Measurements from ENCODE around the gene ADARB1. TPM values are rescaled to one million over a fixed set of nuclear protein-coding genes. Genes with fewer than 3 reads are reported as not detected.

ADARB1 gene
- total and polyA plus RNA-seq, 2 donors (not counting 1 experiment from before 2014, with no cell fraction given), result 17.1 to 33.3 TPM

DNA sequence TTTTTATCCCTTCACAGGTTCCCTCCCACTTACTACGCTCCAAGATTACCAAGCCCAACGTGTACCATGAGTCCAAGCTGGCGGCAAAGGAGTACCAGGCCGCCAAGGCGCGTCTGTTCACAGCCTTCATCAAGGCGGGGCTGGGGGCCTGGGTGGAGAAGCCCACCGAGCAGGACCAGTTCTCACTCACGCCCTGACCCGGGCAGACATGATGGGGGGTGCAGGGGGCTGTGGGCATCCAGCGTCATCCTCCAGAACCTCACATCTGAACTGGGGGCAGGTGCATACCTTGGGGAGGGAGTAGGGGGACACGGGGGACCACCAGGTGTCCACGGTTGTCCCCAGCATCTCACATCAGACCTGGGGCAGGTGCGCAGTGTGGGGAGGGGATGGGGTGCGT lies 147.6 kb downstream of the ADARB1 start:
- H4K20me1 ChIP-seq (ENCODE audit: control insufficient read depth, insufficient read depth, low read length, poor library complexity, severe bottlenecking), result no peaks in the 10 kb centered on the region
- no peak overlapping the region for H2AFZ ChIP-seq (ENCODE audit: insufficient read depth, low read depth, low read length, poor library complexity, severe bottlenecking)
- intact Hi-C loops (cut with micrococcal nuclease), result no loop called here
- H3K79me2 ChIP-seq (ENCODE audit: control insufficient read depth, insufficient read depth, low read length), result no peaks in the 10 kb centered on the region
- WGBS (ENCODE audit: insufficient coverage), result 96% methylated on average over 9 of the region's 15 CpGs
- CTCF ChIA-PET, result no interaction called here
- no peak overlapping the region for H3K27ac ChIP-seq (ENCODE audit: low read length in 2 of 2)
- ATAC-seq (ENCODE audit: low read depth) (no peak), DNase-seq (no peak)
- H3K4me3 ChIP-seq (ENCODE audit: control extremely low read depth in 1 of 5, extremely low read depth in 1 of 5, insufficient read depth in 1 of 5, low read depth in 2 of 5, low read length in 4 of 5), result no peak overlapping the region
- TF ChIP-seq, protein P1, sequence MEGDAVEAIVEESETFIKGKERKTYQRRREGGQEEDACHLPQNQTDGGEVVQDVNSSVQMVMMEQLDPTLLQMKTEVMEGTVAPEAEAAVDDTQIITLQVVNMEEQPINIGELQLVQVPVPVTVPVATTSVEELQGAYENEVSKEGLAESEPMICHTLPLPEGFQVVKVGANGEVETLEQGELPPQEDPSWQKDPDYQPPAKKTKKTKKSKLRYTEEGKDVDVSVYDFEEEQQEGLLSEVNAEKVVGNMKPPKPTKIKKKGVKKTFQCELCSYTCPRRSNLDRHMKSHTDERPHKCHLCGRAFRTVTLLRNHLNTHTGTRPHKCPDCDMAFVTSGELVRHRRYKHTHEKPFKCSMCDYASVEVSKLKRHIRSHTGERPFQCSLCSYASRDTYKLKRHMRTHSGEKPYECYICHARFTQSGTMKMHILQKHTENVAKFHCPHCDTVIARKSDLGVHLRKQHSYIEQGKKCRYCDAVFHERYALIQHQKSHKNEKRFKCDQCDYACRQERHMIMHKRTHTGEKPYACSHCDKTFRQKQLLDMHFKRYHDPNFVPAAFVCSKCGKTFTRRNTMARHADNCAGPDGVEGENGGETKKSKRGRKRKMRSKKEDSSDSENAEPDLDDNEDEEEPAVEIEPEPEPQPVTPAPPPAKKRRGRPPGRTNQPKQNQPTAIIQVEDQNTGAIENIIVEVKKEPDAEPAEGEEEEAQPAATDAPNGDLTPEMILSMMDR (IDR thresholded peaks at IDR 0.05), result no peak
- no peak overlapping the region for H3K4me2 ChIP-seq (replicated peaks; ENCODE audit: low read depth, low read length, poor library complexity, severe bottlenecking)
- H3K27ac Mint-ChIP-seq, result no peak overlapping the region
- H3K27me3 Mint-ChIP-seq, result no peaks in the 10 kb centered on the region
- peaks cover 20% of the 10 kb centered on the region for H3K4me1 Mint-ChIP-seq
- no peak overlapping the region for H3K4me3 Mint-ChIP-seq
- no peak overlapping the region for H3K9ac ChIP-seq (ENCODE audit: low read length)
- H3K27me3 ChIP-seq (replicated peaks in 1 of 4; ENCODE audit: control extremely low read depth in 1 of 4, control insufficient read depth in 3 of 4, insufficient read depth in 4 of 4, low read length in 3 of 4), result no peaks in the 10 kb centered on the region
- POLR2A ChIA-PET, result no interaction called here
- peaks cover 0 to 33% of the 10 kb centered on the region in 2 experiments for H3K36me3 ChIP-seq (replicated peaks in 1 of 2; ENCODE audit: control extremely low read depth in 1 of 2, control insufficient read depth in 1 of 2, extremely low read depth in 1 of 2, insufficient read depth in 2 of 2, low read length in 1 of 2)
- peaks cover 0 to 7% (median 0%) of the 10 kb centered on the region in 3 donors for H3K9me3 ChIP-seq (ENCODE audit: control extremely low read depth in 1 of 3, control insufficient read depth in 2 of 3, insufficient read depth in 1 of 3, low read length in 2 of 3)
- H3K4me1 ChIP-seq (ENCODE audit: control insufficient read depth in 2 of 2, insufficient read depth in 2 of 2, low read length in 2 of 2), result peaks cover 3 to 8% of the 10 kb centered on the region in 2 donors
- H3K9me3 Mint-ChIP-seq (ENCODE audit: insufficient read depth), result peaks cover 2% of the 10 kb centered on the region

DNA sequence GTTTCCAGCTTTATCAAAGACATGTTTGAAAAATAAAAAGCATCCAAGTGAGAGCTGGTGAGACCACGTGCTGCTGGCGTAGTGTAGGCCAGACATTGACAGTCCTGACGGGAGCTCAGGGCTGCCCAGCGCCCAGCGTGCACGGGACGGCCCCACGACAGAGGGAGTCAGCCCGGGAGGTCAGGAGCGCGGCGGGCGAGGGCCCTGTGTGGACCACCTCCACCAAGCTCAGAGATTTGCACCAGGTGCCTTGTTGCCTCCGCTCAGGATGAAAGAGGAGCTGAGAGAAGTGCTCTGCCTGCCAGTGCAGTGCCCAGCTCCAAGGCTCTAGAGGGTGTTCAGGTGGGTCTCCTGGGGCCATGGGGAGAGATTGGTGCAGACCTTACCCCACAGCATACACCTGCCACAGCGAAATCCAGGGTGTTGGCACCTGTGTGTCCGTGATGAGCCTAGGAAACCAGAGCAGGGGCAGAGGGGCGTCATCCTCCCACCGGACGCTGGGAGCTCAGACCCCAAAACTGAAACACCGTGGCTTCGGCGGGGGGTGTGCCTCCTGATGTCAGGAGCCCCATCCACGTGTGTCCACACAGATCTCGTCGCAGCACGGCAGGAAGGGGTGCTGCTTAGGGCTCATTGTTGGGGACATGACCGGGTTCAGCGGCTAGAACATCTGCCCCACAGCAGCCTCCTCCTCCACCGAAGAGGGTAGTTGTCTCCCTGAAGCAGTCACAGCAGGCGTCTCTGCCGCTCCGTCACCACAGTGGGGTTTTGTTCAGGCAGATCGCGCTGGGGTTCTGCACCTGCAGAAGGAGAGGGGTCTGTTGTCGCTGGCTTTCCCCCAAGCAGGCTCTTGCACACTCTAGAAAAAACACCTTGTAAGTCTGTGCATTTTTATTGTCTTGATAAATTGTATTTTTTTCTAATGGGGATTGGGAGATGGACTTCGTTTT lies 149.1 kb downstream of the ADARB1 start:
- no peak overlapping the region for H3K9ac ChIP-seq (ENCODE audit: low read length)
- peaks cover 3 to 8% of the 10 kb centered on the region in 2 donors for H3K4me1 ChIP-seq (ENCODE audit: control insufficient read depth in 2 of 2, insufficient read depth in 2 of 2, low read length in 2 of 2)
- H3K4me3 ChIP-seq (ENCODE audit: control extremely low read depth in 1 of 5, extremely low read depth in 1 of 5, insufficient read depth in 1 of 5, low read depth in 2 of 5, low read length in 4 of 5), result no peak overlapping the region
- no peaks in the 10 kb centered on the region for H3K27me3 ChIP-seq (replicated peaks in 1 of 4; ENCODE audit: control extremely low read depth in 1 of 4, control insufficient read depth in 3 of 4, insufficient read depth in 4 of 4, low read length in 3 of 4)
- TF ChIP-seq EZH2 (IDR thresholded peaks at IDR 0.05; ENCODE audit: borderline replicate concordance, insufficient read depth, low read depth, low read length, poor library complexity, severe bottlenecking), result no peak
- TF ChIP-seq, protein P1 (IDR thresholded peaks at IDR 0.05), result no peak
- H3K4me1 Mint-ChIP-seq, result peaks cover 27% of the 10 kb centered on the region
- no peak overlapping the region for H3K4me3 Mint-ChIP-seq
- CTCF ChIA-PET, result interaction anchor here (1.0 kb wide), 1 partner anchor 17 kb away, joined by 3 read pairs; no protein-coding TSS in a partner anchor
- H3K79me2 ChIP-seq (ENCODE audit: control insufficient read depth, insufficient read depth, low read length), result no peaks in the 10 kb centered on the region
- no peaks in the 10 kb centered on the region for H3K9me3 ChIP-seq (ENCODE audit: control extremely low read depth in 1 of 3, control insufficient read depth in 2 of 3, insufficient read depth in 1 of 3, low read length in 2 of 3)
- H3K27ac ChIP-seq (ENCODE audit: low read length in 2 of 2), result no peak overlapping the region
- H3K27ac Mint-ChIP-seq, result no peak overlapping the region
- H3K36me3 ChIP-seq (replicated peaks in 1 of 2; ENCODE audit: control extremely low read depth in 1 of 2, control insufficient read depth in 1 of 2, extremely low read depth in 1 of 2, insufficient read depth in 2 of 2, low read length in 1 of 2), result peaks cover 0 to 33% of the 10 kb centered on the region in 2 experiments
- no peak overlapping the region for H3K4me2 ChIP-seq (replicated peaks; ENCODE audit: low read depth, low read length, poor library complexity, severe bottlenecking)
- intact Hi-C loops (cut with micrococcal nuclease), result no loop called here
- DNase-seq (no peak), ATAC-seq (ENCODE audit: low read depth) (no peak)
- WGBS (ENCODE audit: insufficient coverage), result 97% methylated on average over 31 of the region's 36 CpGs
- POLR2A ChIA-PET, result interaction anchor here (0.6 kb wide), 1 partner anchor 415 kb away, joined by 6 read pairs; no protein-coding TSS in a partner anchor
- no peaks in the 10 kb centered on the region for H3K9me3 Mint-ChIP-seq (ENCODE audit: insufficient read depth)
- H3K27me3 Mint-ChIP-seq, result no peaks in the 10 kb centered on the region
- no peaks in the 10 kb centered on the region for H4K20me1 ChIP-seq (ENCODE audit: control insufficient read depth, insufficient read depth, low read length, poor library complexity, severe bottlenecking)
- no peak overlapping the region for H2AFZ ChIP-seq (ENCODE audit: insufficient read depth, low read depth, low read length, poor library complexity, severe bottlenecking)

All from B cell (primary cell).